ENCODE results near the gene SFT2D1. TPM values are rescaled to one million over a fixed set of nuclear protein-coding genes. Genes with fewer than 3 reads are reported as not detected.

Gene SFT2D1
- total and polyA plus RNA-seq, 9 of the 15 experiments (the other 6 are each of a cell fraction or from before 2014, with no cell fraction given), result 54.4 to 140 (median 74.6) TPM

DNA sequence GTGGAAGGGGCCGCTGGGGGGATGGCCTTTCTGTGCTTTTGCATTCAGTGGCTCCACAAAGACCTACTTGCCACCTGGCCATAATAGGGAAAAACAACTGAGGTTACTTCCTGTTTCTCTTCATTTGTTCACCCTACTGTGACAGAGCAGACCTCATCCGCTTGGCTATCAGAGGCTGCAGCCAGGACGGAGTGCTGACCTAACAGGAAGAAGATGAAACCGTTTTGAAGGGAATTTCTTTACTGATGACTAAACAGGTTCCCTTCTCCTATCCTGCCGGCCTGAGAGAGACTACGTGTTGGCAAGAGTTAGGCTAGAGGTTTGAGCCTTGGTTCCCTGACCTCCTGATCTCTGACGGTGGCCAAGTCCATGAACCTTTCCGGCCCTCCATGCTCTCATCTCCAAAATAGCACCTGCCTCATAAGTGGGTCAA lies 55.5 kb downstream of the SFT2D1 start (continued):
- TF ChIP-seq, protein P1, sequence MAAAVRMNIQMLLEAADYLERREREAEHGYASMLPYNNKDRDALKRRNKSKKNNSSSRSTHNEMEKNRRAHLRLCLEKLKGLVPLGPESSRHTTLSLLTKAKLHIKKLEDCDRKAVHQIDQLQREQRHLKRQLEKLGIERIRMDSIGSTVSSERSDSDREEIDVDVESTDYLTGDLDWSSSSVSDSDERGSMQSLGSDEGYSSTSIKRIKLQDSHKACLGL (CRISPR knock-in tag; IDR thresholded peaks at IDR 0.05; ENCODE audit: borderline replicate concordance, poor library complexity, severe bottlenecking), result no peak
- TF ChIP-seq HNRNPLL (IDR thresholded peaks at IDR 0.05; ENCODE audit: low read depth, low read length, poor library complexity, severe bottlenecking), result no peak
- no peak for TF ChIP-seq MTF1 (CRISPR knock-in tag; IDR thresholded peaks at IDR 0.05; ENCODE audit: borderline replicate concordance)
- peak; percentile 49; the same call in 1 of the 2 replicates for TF ChIP-seq GABPA (tag; conservative IDR thresholded peaks at IDR 0.05; ENCODE audit: low read depth)
- TF ChIP-seq ZSCAN29 (IDR thresholded peaks at IDR 0.05), result no peak
- TF ChIP-seq ZBTB17 (CRISPR knock-in tag; IDR thresholded peaks at IDR 0.05), result no peak
- TF ChIP-seq ETV1 (tag; conservative IDR thresholded peaks at IDR 0.05; ENCODE audit: low read depth), result peak; percentile 52
- no peak for TF ChIP-seq ZNF436 (CRISPR knock-in tag; IDR thresholded peaks at IDR 0.05)
- TF ChIP-seq PHB2 (IDR thresholded peaks at IDR 0.05; ENCODE audit: low read depth), result no peak
- no peak for TF ChIP-seq POLR3A (IDR thresholded peaks at IDR 0.05; ENCODE audit: borderline replicate concordance, extremely low read depth, insufficient read depth, insufficient read length)
- no peak for TF ChIP-seq SRSF7 (optimal IDR thresholded peaks at IDR 0.05; ENCODE audit: low read depth, low read length)
- TF ChIP-seq EP300 (IDR thresholded peaks at IDR 0.05; ENCODE audit: low read length), result peak; percentile 40; the same call in 1 of the 2 replicates
- TF ChIP-seq ARID1B (IDR thresholded peaks at IDR 0.05), result peak; percentile 51; the same call in 1 of the 2 replicates
- TF ChIP-seq, protein P2, sequence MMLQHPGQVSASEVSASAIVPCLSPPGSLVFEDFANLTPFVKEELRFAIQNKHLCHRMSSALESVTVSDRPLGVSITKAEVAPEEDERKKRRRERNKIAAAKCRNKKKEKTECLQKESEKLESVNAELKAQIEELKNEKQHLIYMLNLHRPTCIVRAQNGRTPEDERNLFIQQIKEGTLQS (IDR thresholded peaks at IDR 0.05), result peak; percentile 51; the same call in 1 of the 2 replicates
- TF ChIP-seq, protein P2 (CRISPR knock-in tag; conservative IDR thresholded peaks at IDR 0.05), result no peak
- TF ChIP-seq, protein P3, sequence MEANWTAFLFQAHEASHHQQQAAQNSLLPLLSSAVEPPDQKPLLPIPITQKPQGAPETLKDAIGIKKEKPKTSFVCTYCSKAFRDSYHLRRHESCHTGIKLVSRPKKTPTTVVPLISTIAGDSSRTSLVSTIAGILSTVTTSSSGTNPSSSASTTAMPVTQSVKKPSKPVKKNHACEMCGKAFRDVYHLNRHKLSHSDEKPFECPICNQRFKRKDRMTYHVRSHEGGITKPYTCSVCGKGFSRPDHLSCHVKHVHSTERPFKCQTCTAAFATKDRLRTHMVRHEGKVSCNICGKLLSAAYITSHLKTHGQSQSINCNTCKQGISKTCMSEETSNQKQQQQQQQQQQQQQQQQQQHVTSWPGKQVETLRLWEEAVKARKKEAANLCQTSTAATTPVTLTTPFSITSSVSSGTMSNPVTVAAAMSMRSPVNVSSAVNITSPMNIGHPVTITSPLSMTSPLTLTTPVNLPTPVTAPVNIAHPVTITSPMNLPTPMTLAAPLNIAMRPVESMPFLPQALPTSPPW (CRISPR knock-in tag; IDR thresholded peaks at IDR 0.05), result no peak
- TF ChIP-seq SMARCA5 (IDR thresholded peaks at IDR 0.05), result no peak
- peak; percentile 59 for TF ChIP-seq ZNF316 (IDR thresholded peaks at IDR 0.05)
- TF ChIP-seq, protein P4, sequence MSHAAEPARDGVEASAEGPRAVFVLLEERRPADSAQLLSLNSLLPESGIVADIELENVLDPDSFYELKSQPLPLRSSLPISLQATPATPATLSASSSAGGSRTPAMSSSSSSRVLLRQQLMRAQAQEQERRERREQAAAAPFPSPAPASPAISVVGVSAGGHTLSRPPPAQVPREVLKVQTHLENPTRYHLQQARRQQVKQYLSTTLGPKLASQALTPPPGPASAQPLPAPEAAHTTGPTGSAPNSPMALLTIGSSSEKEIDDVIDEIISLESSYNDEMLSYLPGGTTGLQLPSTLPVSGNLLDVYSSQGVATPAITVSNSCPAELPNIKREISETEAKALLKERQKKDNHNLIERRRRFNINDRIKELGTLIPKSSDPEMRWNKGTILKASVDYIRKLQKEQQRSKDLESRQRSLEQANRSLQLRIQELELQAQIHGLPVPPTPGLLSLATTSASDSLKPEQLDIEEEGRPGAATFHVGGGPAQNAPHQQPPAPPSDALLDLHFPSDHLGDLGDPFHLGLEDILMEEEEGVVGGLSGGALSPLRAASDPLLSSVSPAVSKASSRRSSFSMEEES (CRISPR knock-in tag; IDR thresholded peaks at IDR 0.05), result no peak
- TF ChIP-seq, protein P5, sequence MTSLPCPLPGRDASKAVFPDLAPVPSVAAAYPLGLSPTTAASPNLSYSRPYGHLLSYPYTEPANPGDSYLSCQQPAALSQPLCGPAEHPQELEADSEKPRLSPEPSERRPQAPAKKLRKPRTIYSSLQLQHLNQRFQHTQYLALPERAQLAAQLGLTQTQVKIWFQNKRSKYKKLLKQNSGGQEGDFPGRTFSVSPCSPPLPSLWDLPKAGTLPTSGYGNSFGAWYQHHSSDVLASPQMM (CRISPR knock-in tag; IDR thresholded peaks at IDR 0.05), result no peak
- TF ChIP-seq MEIS2 (IDR thresholded peaks at IDR 0.05; ENCODE audit: partially characterized antibody), result peak; percentile 2
- no peak for TF ChIP-seq SNRNP70 (optimal IDR thresholded peaks at IDR 0.05; ENCODE audit: low read depth, low read length)
- no peak for TF ChIP-seq MTA3 (IDR thresholded peaks at IDR 0.05; ENCODE audit: borderline replicate concordance)
- TF ChIP-seq, protein P6, sequence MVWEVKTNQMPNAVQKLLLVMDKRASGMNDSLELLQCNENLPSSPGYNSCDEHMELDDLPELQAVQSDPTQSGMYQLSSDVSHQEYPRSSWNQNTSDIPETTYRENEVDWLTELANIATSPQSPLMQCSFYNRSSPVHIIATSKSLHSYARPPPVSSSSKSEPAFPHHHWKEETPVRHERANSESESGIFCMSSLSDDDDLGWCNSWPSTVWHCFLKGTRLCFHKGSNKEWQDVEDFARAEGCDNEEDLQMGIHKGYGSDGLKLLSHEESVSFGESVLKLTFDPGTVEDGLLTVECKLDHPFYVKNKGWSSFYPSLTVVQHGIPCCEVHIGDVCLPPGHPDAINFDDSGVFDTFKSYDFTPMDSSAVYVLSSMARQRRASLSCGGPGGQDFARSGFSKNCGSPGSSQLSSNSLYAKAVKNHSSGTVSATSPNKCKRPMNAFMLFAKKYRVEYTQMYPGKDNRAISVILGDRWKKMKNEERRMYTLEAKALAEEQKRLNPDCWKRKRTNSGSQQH (CRISPR knock-in tag; IDR thresholded peaks at IDR 0.05), result no peak
